ENCODE measurements around the gene DUOXA1.

Gene DUOXA1

GRCh38 chr15:45129651-45130129, at the start of gene DUOXA1, which contains the start of gene DUOX1:
DUOXA1 (minus strand) TSS chr15:45129879; CDS start chr15:45123014, 6,865 bp downstream.
DUOX1 (plus strand) TSS chr15:45129994; CDS start chr15:45131967, 1,973 bp downstream.
- Mint-ChIP-seq H3K27me3 (peaks cover 77% of the 10 kb centered on the region), H3K4me1 (ENCODE audit: low read depth) (peaks cover 3% of the 10 kb centered on the region), H3K27ac (no peak within 1 kb of the TSS), H3K36me3 (ENCODE audit: low read depth) (no peaks in the 10 kb centered on the region), H3K9me3 (no peaks in the 10 kb centered on the region), H3K4me3 (no peak within 1 kb of the TSS)

- no peak overlapping the region for H3K4me3 Mint-ChIP-seq
- H3K9me3 Mint-ChIP-seq: no peaks in the 10 kb centered on the region
- no peaks in the 10 kb centered on the region for H3K27me3 Mint-ChIP-seq
- no peak overlapping the region for H3K27ac Mint-ChIP-seq
- peaks cover 17% of the 10 kb centered on the region for H3K36me3 Mint-ChIP-seq (ENCODE audit: low read depth)
- peaks cover 8% of the 10 kb centered on the region for H3K4me1 Mint-ChIP-seq (ENCODE audit: low read depth)
These were observed 47.6 kb upstream of the DUOXA1 start for GRCh38 chr15:45177285-45177684.

GRCh38 chr15:45174577-45174976, 44.9 kb upstream of the DUOXA1 start:
- H3K27me3 Mint-ChIP-seq: no peaks in the 10 kb centered on the region
- peaks cover 17% of the 10 kb centered on the region for H3K36me3 Mint-ChIP-seq (ENCODE audit: low read depth)
- no peaks in the 10 kb centered on the region for H3K9me3 Mint-ChIP-seq
- H3K4me3 Mint-ChIP-seq: no peak overlapping the region
- no peak overlapping the region for H3K27ac Mint-ChIP-seq
- H3K4me1 Mint-ChIP-seq (ENCODE audit: low read depth): no peaks in the 10 kb centered on the region

GRCh38 chr15:45174069-45174468, 44.4 kb upstream of the DUOXA1 start:
- H3K4me1 Mint-ChIP-seq (ENCODE audit: low read depth): no peaks in the 10 kb centered on the region
- no peak overlapping the region for H3K27ac Mint-ChIP-seq
- H3K9me3 Mint-ChIP-seq: no peaks in the 10 kb centered on the region
- H3K4me3 Mint-ChIP-seq: no peak overlapping the region
- peaks cover 17% of the 10 kb centered on the region for H3K36me3 Mint-ChIP-seq (ENCODE audit: low read depth)
- no peaks in the 10 kb centered on the region for H3K27me3 Mint-ChIP-seq

- Mint-ChIP-seq H3K4me1 (ENCODE audit: low read depth) (no peaks in the 10 kb centered on the region), H3K4me3 (no peak overlapping the region), H3K27me3 (no peaks in the 10 kb centered on the region), H3K36me3 (ENCODE audit: low read depth) (peaks cover 9% of the 10 kb centered on the region), H3K9me3 (no peaks in the 10 kb centered on the region), H3K27ac (no peak overlapping the region)
These were observed 42.2 kb upstream of the DUOXA1 start for GRCh38 chr15:45171912-45172311.

GRCh38 chr15:45169608-45170480, 40.2 kb upstream of the DUOXA1 start:
- no peaks in the 10 kb centered on the region for H3K36me3 Mint-ChIP-seq (ENCODE audit: low read depth)
- H3K4me3 Mint-ChIP-seq: no peak overlapping the region
- no peaks in the 10 kb centered on the region for H3K9me3 Mint-ChIP-seq
- H3K27me3 Mint-ChIP-seq: no peaks in the 10 kb centered on the region
- H3K4me1 Mint-ChIP-seq (ENCODE audit: low read depth): peaks cover 11% of the 10 kb centered on the region
- no peak overlapping the region for H3K27ac Mint-ChIP-seq

- Mint-ChIP-seq H3K4me1 (ENCODE audit: low read depth) (peaks cover 11% of the 10 kb centered on the region), H3K36me3 (ENCODE audit: low read depth) (no peaks in the 10 kb centered on the region), H3K4me3 (no peak overlapping the region), H3K27ac (no peak overlapping the region), H3K27me3 (no peaks in the 10 kb centered on the region), H3K9me3 (no peaks in the 10 kb centered on the region)
These were observed 39.3 kb upstream of the DUOXA1 start for GRCh38 chr15:45168751-45169551.

GRCh38 chr15:45168286-45168685, 38.6 kb upstream of the DUOXA1 start:
- no peak overlapping the region for H3K27ac Mint-ChIP-seq

GRCh38 chr15:45167631-45168205, 38.0 kb upstream of the DUOXA1 start:
- Mint-ChIP-seq H3K27ac (peak overlapping the region; percentile 58), H3K4me1 (ENCODE audit: low read depth) (peaks cover 11% of the 10 kb centered on the region), H3K36me3 (ENCODE audit: low read depth) (no peaks in the 10 kb centered on the region), H3K9me3 (no peaks in the 10 kb centered on the region), H3K4me3 (peak overlapping the region; percentile 63), H3K27me3 (no peaks in the 10 kb centered on the region)

More at GRCh38 chr15:45168286-45168685, 38.6 kb upstream of the DUOXA1 start:
- Mint-ChIP-seq H3K4me1 (ENCODE audit: low read depth) (peaks cover 11% of the 10 kb centered on the region), H3K36me3 (ENCODE audit: low read depth) (no peaks in the 10 kb centered on the region), H3K9me3 (no peaks in the 10 kb centered on the region), H3K4me3 (no peak overlapping the region), H3K27me3 (no peaks in the 10 kb centered on the region)

- Mint-ChIP-seq H3K27me3 (no peaks in the 10 kb centered on the region), H3K36me3 (ENCODE audit: low read depth) (no peaks in the 10 kb centered on the region), H3K4me3 (peak overlapping the region; percentile 63), H3K4me1 (ENCODE audit: low read depth) (peaks cover 11% of the 10 kb centered on the region), H3K27ac (peak overlapping the region; percentile 58), H3K9me3 (no peaks in the 10 kb centered on the region)
These were observed 37.4 kb upstream of the DUOXA1 start for GRCh38 chr15:45166834-45167630.

- Mint-ChIP-seq H3K36me3 (ENCODE audit: low read depth) (no peaks in the 10 kb centered on the region), H3K4me1 (ENCODE audit: low read depth) (peaks cover 11% of the 10 kb centered on the region)
These were observed 35.9 kb upstream of the DUOXA1 start for GRCh38 chr15:45165536-45165935.

GRCh38 chr15:45164914-45165313, 35.2 kb upstream of the DUOXA1 start:
- peaks cover 11% of the 10 kb centered on the region for H3K4me1 Mint-ChIP-seq (ENCODE audit: low read depth)
- H3K9me3 Mint-ChIP-seq: no peaks in the 10 kb centered on the region
- no peaks in the 10 kb centered on the region for H3K36me3 Mint-ChIP-seq (ENCODE audit: low read depth)
- H3K27me3 Mint-ChIP-seq: no peaks in the 10 kb centered on the region
- H3K27ac Mint-ChIP-seq: peak overlapping the region; percentile 71
- no peak overlapping the region for H3K4me3 Mint-ChIP-seq

More at GRCh38 chr15:45165536-45165935, 35.9 kb upstream of the DUOXA1 start:
- no peaks in the 10 kb centered on the region for H3K27me3 Mint-ChIP-seq
- H3K9me3 Mint-ChIP-seq: no peaks in the 10 kb centered on the region
- H3K27ac Mint-ChIP-seq: peak overlapping the region; percentile 87
- peak overlapping the region; percentile 78 for H3K4me3 Mint-ChIP-seq

- no peak overlapping the region for H3K27ac Mint-ChIP-seq
These were observed 33.8 kb upstream of the DUOXA1 start for GRCh38 chr15:45163508-45163856.

More at GRCh38 chr15:45163508-45163856, 33.8 kb upstream of the DUOXA1 start:
- no peaks in the 10 kb centered on the region for H3K27me3 Mint-ChIP-seq
- H3K4me1 Mint-ChIP-seq (ENCODE audit: low read depth): peaks cover 11% of the 10 kb centered on the region
- no peak overlapping the region for H3K4me3 Mint-ChIP-seq
- no peaks in the 10 kb centered on the region for H3K36me3 Mint-ChIP-seq (ENCODE audit: low read depth)
- no peaks in the 10 kb centered on the region for H3K9me3 Mint-ChIP-seq

Data from stimulated activated naive CD8-positive, alpha-beta T cell treated with anti-CD3 and anti-CD28 coated beads, Interleukin-15, Interleukin-2, amounts not matched to agents 100 ng/mL and 50 ng/mL, for 24 hours (primary cell).